Activated naive CD4-positive, alpha-beta T cell treated with anti-CD3 and anti-CD28 coated beads for 36 hours (primary cell): Measurements from ENCODE around the gene BCL2L14. TPM values are rescaled to one million over a fixed set of nuclear protein-coding genes. Genes with fewer than 3 reads are reported as not detected.

ENCODE experiments used
- CTCF ChIA-PET: fragments of 350-600 bp; sonication (Branson Sonifier 250); formaldehyde crosslinking; loops from one replicate; lab custom pipeline; 2021; ENCODE audit warnings: antibody characterized with exemption; lab: Charles Lee
- DNase-seq: peaks from one replicate; pipeline ENCODE4 v3.0.0-alpha.2; 2020
- H3K27ac Mint-ChIP-seq: one replicate; pipeline ENCODE4 v1.8.0; 2021; ENCODE audit warnings: mild to moderate bottlenecking, mixed read lengths
- H3K27me3 Mint-ChIP-seq: one replicate; pipeline ENCODE4 v1.8.0; 2021; ENCODE audit warnings: low read depth, mixed read lengths
- H3K36me3 Mint-ChIP-seq: one replicate; pipeline ENCODE4 v1.8.0; 2021; ENCODE audit warnings: low read depth, mixed read lengths
- H3K4me1 Mint-ChIP-seq: one replicate; pipeline ENCODE4 v1.8.0; 2021; ENCODE audit warnings: low read depth, mixed read lengths
- H3K4me3 Mint-ChIP-seq: one replicate; pipeline ENCODE4 v1.8.0; 2021; ENCODE audit warnings: mild to moderate bottlenecking, moderate library complexity, mixed read lengths
- H3K9me3 Mint-ChIP-seq: one replicate; pipeline ENCODE4 v1.8.0; 2021; ENCODE audit warnings: mixed read lengths
- intact Hi-C: fragments of 100-400 bp; cut with micrococcal nuclease; formaldehyde crosslinking; loops from one replicate; pipeline ENCODE4 v1.15.1; 2023
- total RNA-seq, 2 experiments: library from RNA; stranded (reverse); gene quantifications; one replicate each; pipeline ENCODE4 v1.2.3, GENCODE V29; 2021

The BCL2L14 gene
- total RNA-seq, 2 experiments from 2014 or later, result 19.4 to 21.8 TPM

DNA sequence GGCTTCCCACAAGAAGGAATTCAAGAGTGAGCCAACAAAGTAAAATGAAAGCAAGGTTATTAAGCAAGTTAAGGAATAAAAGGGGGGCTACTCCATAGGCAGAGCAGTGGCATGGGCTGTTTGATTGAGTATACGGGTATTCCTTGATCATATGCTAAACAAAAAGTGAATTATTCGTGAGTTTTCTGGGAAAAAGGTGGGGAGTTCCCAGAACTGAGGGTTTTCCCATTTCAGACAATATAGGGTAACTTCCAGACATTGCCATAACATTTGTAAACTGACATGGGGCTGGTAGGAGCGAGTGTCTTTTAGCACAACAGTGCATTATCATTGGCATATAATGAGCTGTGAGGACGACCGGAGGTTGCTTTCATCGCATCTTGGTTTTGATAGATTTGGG lies 2.0 kb upstream of the BCL2L14 start:
- Mint-ChIP-seq H3K9me3 (no peaks in the 10 kb centered on the region), H3K4me3 (no peak overlapping the region), H3K4me1 (peaks cover 36% of the 10 kb centered on the region), H3K27me3 (no peaks in the 10 kb centered on the region), H3K36me3 (no peaks in the 10 kb centered on the region), H3K27ac (no peak overlapping the region)
- CTCF ChIA-PET, result interaction anchor here (1.4 kb wide), 1 partner anchor 415 kb away, joined by 3 read pairs; no protein-coding TSS in a partner anchor
- intact Hi-C loops, result no loop called here
- DNase-seq, result no peak

DNA sequence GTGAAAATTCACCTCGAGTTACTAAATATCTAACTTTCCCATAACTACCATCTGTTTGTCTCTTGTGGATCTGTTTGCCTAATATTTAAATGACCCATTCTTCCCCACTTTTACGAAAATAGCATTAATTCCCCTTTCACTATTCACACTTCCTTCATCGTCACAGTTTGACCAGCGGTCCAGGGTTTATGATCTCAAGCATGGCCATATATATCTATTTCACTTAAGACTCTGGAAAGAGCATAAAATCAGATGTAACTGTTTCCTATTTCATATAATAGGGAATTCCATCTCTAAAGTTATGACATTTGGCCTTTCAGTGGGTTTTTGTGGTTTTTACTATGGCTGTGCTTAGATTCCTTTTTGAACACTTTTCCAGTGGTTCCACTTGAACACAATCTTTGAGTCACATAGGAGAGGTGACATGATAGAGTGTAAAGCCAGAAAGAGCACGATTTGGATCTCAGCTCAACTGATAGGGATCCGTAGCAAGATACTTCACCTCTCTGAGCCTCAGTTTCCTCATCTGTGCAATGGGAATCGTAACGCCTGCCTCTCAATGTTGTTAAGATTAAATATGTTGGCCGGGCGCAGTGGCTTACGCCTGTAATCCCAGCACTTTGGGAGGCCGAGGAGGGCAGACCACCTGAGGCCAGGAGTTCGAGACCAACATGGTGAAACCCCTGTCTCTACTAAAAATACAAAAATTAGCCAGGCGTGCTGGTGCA lies 754 bp upstream of the BCL2L14 start:
- H3K9me3 Mint-ChIP-seq, result no peaks in the 10 kb centered on the region
- peaks cover 36% of the 10 kb centered on the region for H3K4me1 Mint-ChIP-seq
- H3K4me3 Mint-ChIP-seq, result no peak overlapping the region
- H3K36me3 Mint-ChIP-seq, result no peaks in the 10 kb centered on the region
- DNase-seq, result no peak
- H3K27me3 Mint-ChIP-seq, result no peaks in the 10 kb centered on the region
- CTCF ChIA-PET, result interaction anchor here (1.5 kb wide), 1 partner anchor 27 kb away, joined by 3 read pairs; no protein-coding TSS in a partner anchor
- peak overlapping the region; percentile 12 for H3K27ac Mint-ChIP-seq
- intact Hi-C loops, result loop anchor here (2.0 to 5.0 kb wide), 6 partner anchors 197 to 627 kb away; partner anchors contain the start of genes GPR19 and LRP6

DNA sequence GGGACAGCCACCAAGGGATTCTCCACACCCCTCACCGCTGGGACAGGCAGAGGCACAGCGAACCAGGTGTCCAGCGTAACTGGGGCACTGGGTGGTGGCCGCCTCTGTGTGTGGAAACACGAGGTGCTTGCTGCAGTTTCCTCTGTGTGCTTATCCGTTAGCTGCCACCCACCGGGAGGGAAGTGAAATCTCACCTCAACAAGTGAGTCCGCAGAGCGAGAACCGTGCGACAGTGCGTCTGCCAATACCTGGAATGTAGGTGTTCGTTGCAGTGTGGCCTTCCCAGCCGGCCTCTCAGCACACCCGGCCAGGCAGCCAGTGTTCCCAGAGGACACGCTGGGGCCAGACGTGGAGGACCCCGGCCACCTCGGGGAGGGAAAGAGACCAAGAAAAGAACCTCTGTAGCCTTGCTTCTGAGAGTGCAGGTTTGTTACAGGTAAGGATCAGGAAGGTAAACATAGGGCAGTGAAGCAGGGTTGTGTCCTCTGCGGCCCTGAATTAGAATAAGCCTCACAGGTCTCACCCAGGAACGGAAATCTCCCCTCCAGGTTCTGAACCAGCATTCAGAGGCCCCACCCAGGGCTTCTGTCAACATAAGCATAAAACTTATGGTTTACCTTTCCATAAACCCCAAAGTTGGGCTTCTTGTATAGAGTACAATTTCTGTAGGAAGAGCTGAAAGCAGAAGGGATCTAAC lies 1.5 kb downstream of the BCL2L14 start:
- intact Hi-C loops, result loop anchor here (1.0 to 5.0 kb wide), 5 partner anchors 255 to 625 kb away; partner anchors contain the start of gene GPR19
- H3K4me1 Mint-ChIP-seq, result peaks cover 36% of the 10 kb centered on the region
- CTCF ChIA-PET, result interaction anchor here (0.6 to 2.5 kb wide), 10 partner anchors 11 to 839 kb away, joined by 3 to 9 read pairs (median 3); no protein-coding TSS in a partner anchor

DNA sequence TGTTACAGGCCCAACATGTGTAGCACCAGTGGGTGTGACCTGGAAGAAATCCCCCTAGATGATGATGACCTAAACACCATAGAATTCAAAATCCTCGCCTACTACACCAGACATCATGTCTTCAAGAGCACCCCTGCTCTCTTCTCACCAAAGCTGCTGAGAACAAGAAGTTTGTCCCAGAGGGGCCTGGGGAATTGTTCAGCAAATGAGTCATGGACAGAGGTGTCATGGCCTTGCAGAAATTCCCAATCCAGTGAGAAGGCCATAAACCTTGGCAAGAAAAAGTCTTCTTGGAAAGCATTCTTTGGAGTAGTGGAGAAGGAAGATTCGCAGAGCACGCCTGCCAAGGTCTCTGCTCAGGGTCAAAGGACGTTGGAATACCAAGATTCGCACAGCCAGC lies 8.6 kb downstream of the BCL2L14 start:
- intact Hi-C loops, result no loop called here
- no peak overlapping the region for H3K27ac Mint-ChIP-seq

More for the DNA sequence above, 1.5 kb downstream of the BCL2L14 start:
- Mint-ChIP-seq H3K27me3 (no peaks in the 10 kb centered on the region), H3K27ac (peak overlapping the region; percentile 90), H3K9me3 (no peaks in the 10 kb centered on the region), H3K36me3 (no peaks in the 10 kb centered on the region), H3K4me3 (peak overlapping the region; percentile 85)
- peak; percentile 77 for DNase-seq

DNA sequence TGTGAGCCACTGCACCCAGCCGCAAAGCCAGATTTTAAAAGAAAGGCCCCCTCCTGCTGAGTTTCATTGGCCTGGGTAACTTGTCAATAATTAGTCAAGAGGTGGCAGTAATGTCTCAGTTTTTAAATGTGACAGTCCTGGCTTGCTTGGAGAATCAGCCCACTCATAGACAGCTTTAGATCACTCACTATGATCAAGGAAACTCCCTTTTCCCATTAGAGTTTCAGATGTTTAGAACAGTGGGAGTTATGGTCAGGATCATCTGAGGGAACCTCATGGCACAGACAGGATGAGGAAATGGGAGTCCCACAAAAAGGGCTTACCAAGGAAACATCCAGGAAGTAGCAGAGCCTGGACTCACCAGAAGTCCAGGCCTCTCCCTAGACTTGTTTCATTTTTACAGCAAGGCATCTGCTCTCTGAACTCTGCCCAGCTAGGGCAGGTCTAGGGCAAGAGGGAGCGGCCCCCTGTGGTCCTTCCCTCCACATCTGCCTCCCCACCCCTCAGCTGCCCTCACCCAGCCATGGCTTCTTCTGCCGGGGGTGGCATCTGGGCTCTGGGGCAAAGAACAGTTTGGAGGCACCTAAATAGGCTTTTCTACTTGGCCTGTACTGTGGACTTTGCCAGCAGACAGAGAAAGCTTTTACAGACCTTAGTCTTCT lies 11.2 kb downstream of the BCL2L14 start:
- Mint-ChIP-seq H3K4me1 (peaks cover 4% of the 10 kb centered on the region), H3K36me3 (no peaks in the 10 kb centered on the region), H3K27me3 (no peaks in the 10 kb centered on the region), H3K9me3 (no peaks in the 10 kb centered on the region), H3K4me3 (no peak overlapping the region), H3K27ac (no peak overlapping the region)
- intact Hi-C loops, result loop anchor here (1.0 to 5.0 kb wide), 3 partner anchors 245 to 575 kb away; no protein-coding TSS in a partner anchor
- CTCF ChIA-PET, result interaction anchor here (0.7 to 3.4 kb wide), 7 partner anchors 10 to 500 kb away, joined by 3 to 17 read pairs (median 3); partner anchors contain the start of gene BCL2L14
- peak; percentile 9 for DNase-seq

More for the DNA sequence above, 8.6 kb downstream of the BCL2L14 start:
- Mint-ChIP-seq H3K9me3 (no peaks in the 10 kb centered on the region), H3K36me3 (no peaks in the 10 kb centered on the region), H3K4me1 (peaks cover 4% of the 10 kb centered on the region), H3K4me3 (no peak overlapping the region), H3K27me3 (no peaks in the 10 kb centered on the region)
- no peak for DNase-seq
- CTCF ChIA-PET, result interaction anchor here (1.6 kb wide), 1 partner anchor 250 kb away, joined by 6 read pairs; no protein-coding TSS in a partner anchor

DNA sequence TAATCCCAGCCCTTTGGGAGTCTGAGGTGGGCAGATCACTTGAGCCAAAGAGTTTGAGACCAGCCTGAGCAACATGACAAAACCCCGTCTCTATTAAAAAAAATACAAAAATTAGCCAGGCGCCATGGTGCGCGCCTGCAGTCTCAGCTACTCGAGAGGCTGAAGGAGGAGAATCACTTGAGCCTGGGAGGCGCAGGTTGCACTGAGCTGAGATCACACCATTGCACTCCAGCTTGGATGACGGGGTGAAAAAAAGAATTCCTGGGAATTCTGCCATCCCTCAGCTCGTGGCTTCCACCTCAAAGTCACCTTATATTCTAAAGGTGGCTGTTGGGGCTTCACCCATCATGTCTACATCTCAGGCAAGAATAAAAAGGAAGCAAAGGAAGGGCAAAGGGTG lies 12.9 kb downstream of the BCL2L14 start:
- H3K36me3 Mint-ChIP-seq, result no peaks in the 10 kb centered on the region
- no peak overlapping the region for H3K27ac Mint-ChIP-seq
- H3K9me3 Mint-ChIP-seq, result no peaks in the 10 kb centered on the region
- CTCF ChIA-PET, result interaction anchor here (2.7 to 3.4 kb wide), 2 partner anchors 12 to 244 kb away, joined by 9 to 17 read pairs; partner anchors contain the start of gene BCL2L14
- DNase-seq, result no peak
- intact Hi-C loops, result loop anchor here (5.0 kb wide), 1 partner anchor 574 kb away; no protein-coding TSS in a partner anchor
- H3K4me3 Mint-ChIP-seq, result no peak overlapping the region
- no peaks in the 10 kb centered on the region for H3K27me3 Mint-ChIP-seq
- H3K4me1 Mint-ChIP-seq, result peaks cover 4% of the 10 kb centered on the region

DNA sequence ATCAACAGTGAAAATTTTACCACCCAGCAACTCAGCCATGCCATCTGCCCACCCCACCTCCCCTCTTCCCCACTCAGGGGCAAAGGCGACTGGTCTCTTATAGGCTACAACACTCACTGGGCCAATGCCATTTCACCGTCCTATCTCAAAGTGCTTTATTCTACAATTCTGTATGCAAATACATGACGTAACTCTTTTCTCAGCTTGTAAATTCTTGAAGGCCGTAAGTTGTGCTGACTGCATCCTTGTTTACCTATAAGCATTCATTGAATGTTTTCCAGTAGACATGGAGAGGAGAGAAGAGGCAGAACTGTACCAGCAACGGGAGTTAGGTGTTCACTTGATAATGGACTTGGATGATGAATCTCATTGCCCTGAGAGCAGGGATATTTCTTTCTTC lies 15.6 kb downstream of the BCL2L14 start:
- intact Hi-C loops, result no loop called here
- H3K36me3 Mint-ChIP-seq, result no peaks in the 10 kb centered on the region
- no peaks in the 10 kb centered on the region for H3K9me3 Mint-ChIP-seq
- no peaks in the 10 kb centered on the region for H3K27me3 Mint-ChIP-seq
- CTCF ChIA-PET, result no interaction called here
- peaks cover 4% of the 10 kb centered on the region for H3K4me1 Mint-ChIP-seq
- no peak overlapping the region for H3K27ac Mint-ChIP-seq
- no peak for DNase-seq
- H3K4me3 Mint-ChIP-seq, result no peak overlapping the region

DNA sequence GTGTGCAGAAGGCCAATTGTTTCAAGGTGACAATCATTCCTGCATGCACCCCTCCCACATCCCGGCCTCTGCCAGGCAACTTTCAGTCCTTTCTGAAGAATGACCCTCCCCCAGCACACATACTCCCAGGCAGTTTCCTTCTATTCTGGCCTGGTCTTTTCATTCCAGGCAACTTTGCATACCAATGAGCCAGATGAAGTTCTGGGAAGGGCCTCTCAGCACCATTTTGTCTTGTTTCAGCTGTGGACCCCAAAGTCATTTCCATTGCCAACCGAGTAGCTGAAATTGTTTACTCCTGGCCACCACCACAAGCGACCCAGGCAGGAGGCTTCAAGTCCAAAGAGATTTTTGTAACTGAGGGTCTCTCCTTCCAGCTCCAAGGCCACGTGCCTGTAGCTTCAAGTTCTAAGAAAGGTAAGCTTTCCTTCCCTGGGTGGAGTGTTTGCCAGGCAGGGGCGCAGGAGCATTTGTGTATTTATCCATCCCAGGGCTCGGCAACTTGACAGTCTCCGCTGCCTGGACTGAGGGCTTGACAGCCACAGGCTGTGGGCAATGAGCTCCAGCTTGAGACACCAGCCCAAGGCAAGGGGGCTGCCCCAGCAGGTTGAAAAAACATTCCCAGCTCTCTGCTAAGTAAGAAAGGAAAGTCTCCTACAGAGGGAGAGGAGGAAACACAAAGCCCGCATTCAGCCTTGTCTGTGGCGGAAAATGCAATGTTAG lies 16.4 kb downstream of the BCL2L14 start:
- no peak for DNase-seq
- no peaks in the 10 kb centered on the region for H3K9me3 Mint-ChIP-seq
- no peaks in the 10 kb centered on the region for H3K36me3 Mint-ChIP-seq
- CTCF ChIA-PET, result interaction anchor here (0.6 to 0.8 kb wide), 3 partner anchors 195 to 605 kb away, joined by 3 read pairs; no protein-coding TSS in a partner anchor
- no peaks in the 10 kb centered on the region for H3K4me1 Mint-ChIP-seq
- no peak overlapping the region for H3K4me3 Mint-ChIP-seq
- no peaks in the 10 kb centered on the region for H3K27me3 Mint-ChIP-seq
- intact Hi-C loops, result no loop called here
- no peak overlapping the region for H3K27ac Mint-ChIP-seq

DNA sequence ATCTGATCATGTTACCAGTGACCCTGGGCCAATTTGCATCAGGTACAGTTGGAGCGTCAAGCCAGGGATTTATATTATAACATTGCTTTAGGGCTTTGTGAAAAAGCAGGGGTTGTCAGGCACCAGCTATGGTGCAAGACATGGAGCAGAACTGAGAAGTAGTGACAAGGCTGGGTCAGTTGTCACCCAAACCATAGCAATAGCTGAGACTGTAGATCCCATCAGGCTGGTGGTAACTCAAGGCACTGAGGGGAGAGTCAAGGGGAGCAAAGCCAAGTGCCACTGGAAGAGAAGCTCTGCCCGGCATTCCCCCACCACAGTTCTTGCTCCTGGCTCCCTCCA lies 16.9 kb downstream of the BCL2L14 start:
- CTCF ChIA-PET, result interaction anchor here (0.6 to 0.8 kb wide), 3 partner anchors 195 to 604 kb away, joined by 3 read pairs; no protein-coding TSS in a partner anchor
- Mint-ChIP-seq H3K36me3 (no peaks in the 10 kb centered on the region), H3K27me3 (no peaks in the 10 kb centered on the region), H3K4me1 (no peaks in the 10 kb centered on the region), H3K9me3 (no peaks in the 10 kb centered on the region), H3K27ac (no peak overlapping the region), H3K4me3 (no peak overlapping the region)
- DNase-seq, result no peak
- intact Hi-C loops, result no loop called here

DNA sequence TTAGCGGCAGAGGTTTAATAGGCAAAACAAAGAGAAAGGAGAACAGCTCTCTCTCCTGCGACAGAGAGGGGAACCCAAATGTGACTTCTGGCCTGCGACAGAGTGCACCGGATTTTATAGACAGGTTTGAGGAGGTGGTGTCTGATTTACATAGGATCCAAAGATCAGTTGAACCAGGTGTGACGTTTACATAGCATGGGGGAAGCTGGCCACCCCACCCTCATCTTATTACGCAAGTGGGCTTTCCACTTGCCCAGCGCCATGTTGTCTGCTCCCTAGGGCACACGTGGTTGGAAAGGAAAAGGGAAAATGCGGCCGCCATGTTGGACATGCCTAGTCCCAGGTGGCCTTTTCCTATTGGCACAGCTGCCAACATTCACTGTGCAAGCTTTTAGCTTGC lies 17.4 kb downstream of the BCL2L14 start:
- H3K36me3 Mint-ChIP-seq, result no peaks in the 10 kb centered on the region
- CTCF ChIA-PET, result no interaction called here
- no peak overlapping the region for H3K4me3 Mint-ChIP-seq
- H3K27me3 Mint-ChIP-seq, result no peaks in the 10 kb centered on the region
- DNase-seq, result no peak
- intact Hi-C loops, result no loop called here
- no peak overlapping the region for H3K27ac Mint-ChIP-seq
- no peaks in the 10 kb centered on the region for H3K9me3 Mint-ChIP-seq
- no peaks in the 10 kb centered on the region for H3K4me1 Mint-ChIP-seq

DNA sequence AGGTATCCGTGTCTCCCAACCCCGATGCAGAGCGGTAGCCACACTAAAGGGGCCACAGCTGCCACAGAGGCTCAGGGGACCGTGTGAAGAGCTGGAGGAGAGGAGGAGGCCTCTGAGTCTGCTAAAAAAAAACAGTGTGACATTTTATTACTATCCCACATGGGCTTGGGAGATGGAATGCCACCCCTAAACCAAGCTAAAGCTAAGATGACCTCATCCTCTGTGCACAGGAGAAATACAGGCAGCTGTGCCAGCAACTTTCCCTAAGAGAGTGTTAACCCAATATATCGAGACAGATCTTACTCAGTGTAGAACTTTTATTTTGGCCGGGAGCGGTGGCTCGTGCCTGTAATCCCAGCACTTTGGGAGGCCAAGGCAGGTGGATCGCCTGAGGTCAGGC lies 18.0 kb downstream of the BCL2L14 start:
- no peaks in the 10 kb centered on the region for H3K9me3 Mint-ChIP-seq
- no peak overlapping the region for H3K4me3 Mint-ChIP-seq
- H3K36me3 Mint-ChIP-seq, result no peaks in the 10 kb centered on the region
- H3K27me3 Mint-ChIP-seq, result no peaks in the 10 kb centered on the region
- CTCF ChIA-PET, result interaction anchor here (0.5 kb wide), 2 partner anchors 81 to 165 kb away, joined by 3 to 4 read pairs; no protein-coding TSS in a partner anchor
- intact Hi-C loops, result no loop called here
- H3K27ac Mint-ChIP-seq, result no peak overlapping the region
- no peak for DNase-seq
- no peaks in the 10 kb centered on the region for H3K4me1 Mint-ChIP-seq
